ENCODE data around the gene PTPRQ. TPM values are rescaled to one million over a fixed set of nuclear protein-coding genes. Genes with fewer than 3 reads are reported as not detected.

Gene PTPRQ
- total RNA-seq, 1 donor, result not detected

- H3K4me1 ChIP-seq (ENCODE audit: insufficient read depth, low read length), result no peaks in the 10 kb centered on the region
- H3K27me3 ChIP-seq (ENCODE audit: insufficient read depth, low read length), result no peaks in the 10 kb centered on the region
- H3K4me3 ChIP-seq (ENCODE audit: low read length), result no peak overlapping the region
- H3K9me3 ChIP-seq (ENCODE audit: low read depth, low read length), result no peaks in the 10 kb centered on the region
Observed at GRCh38 chr12:80494836-80495235, 50.8 kb downstream of the PTPRQ start.

GRCh38 chr12:80498059-80498728 lies 54.2 kb downstream of the PTPRQ start:
- Histone ChIP-seq H3K9me3 (ENCODE audit: low read depth, low read length) (no peaks in the 10 kb centered on the region), H3K4me3 (ENCODE audit: low read length) (no peak overlapping the region), H3K4me1 (ENCODE audit: insufficient read depth, low read length) (no peaks in the 10 kb centered on the region), H3K27me3 (ENCODE audit: insufficient read depth, low read length) (no peaks in the 10 kb centered on the region)

GRCh38 chr12:80504389-80505163 lies 60.5 kb downstream of the PTPRQ start:
- Histone ChIP-seq H3K4me3 (ENCODE audit: low read length) (no peak overlapping the region), H3K9me3 (ENCODE audit: low read depth, low read length) (no peaks in the 10 kb centered on the region), H3K27me3 (ENCODE audit: insufficient read depth, low read length) (no peaks in the 10 kb centered on the region), H3K4me1 (ENCODE audit: insufficient read depth, low read length) (no peaks in the 10 kb centered on the region)

GRCh38 chr12:80509781-80510556 lies 65.9 kb downstream of the PTPRQ start:
- no peaks in the 10 kb centered on the region for H3K27me3 ChIP-seq (ENCODE audit: insufficient read depth, low read length)
- no peaks in the 10 kb centered on the region for H3K4me1 ChIP-seq (ENCODE audit: insufficient read depth, low read length)
- no peak overlapping the region for H3K4me3 ChIP-seq (ENCODE audit: low read length)
- no peaks in the 10 kb centered on the region for H3K9me3 ChIP-seq (ENCODE audit: low read depth, low read length)

GRCh38 chr12:80512781-80513180 lies 68.7 kb downstream of the PTPRQ start:
- H3K27me3 ChIP-seq (ENCODE audit: insufficient read depth, low read length), result no peaks in the 10 kb centered on the region
- no peaks in the 10 kb centered on the region for H3K4me1 ChIP-seq (ENCODE audit: insufficient read depth, low read length)
- H3K9me3 ChIP-seq (ENCODE audit: low read depth, low read length), result no peaks in the 10 kb centered on the region
- no peak overlapping the region for H3K4me3 ChIP-seq (ENCODE audit: low read length)

GRCh38 chr12:80513211-80513610 lies 69.2 kb downstream of the PTPRQ start:
- H3K4me1 ChIP-seq (ENCODE audit: insufficient read depth, low read length), result no peaks in the 10 kb centered on the region
- no peaks in the 10 kb centered on the region for H3K9me3 ChIP-seq (ENCODE audit: low read depth, low read length)
- no peaks in the 10 kb centered on the region for H3K27me3 ChIP-seq (ENCODE audit: insufficient read depth, low read length)
- no peak overlapping the region for H3K4me3 ChIP-seq (ENCODE audit: low read length)

GRCh38 chr12:80517655-80518054 lies 73.6 kb downstream of the PTPRQ start:
- no peaks in the 10 kb centered on the region for H3K4me1 ChIP-seq (ENCODE audit: insufficient read depth, low read length)
- no peaks in the 10 kb centered on the region for H3K9me3 ChIP-seq (ENCODE audit: low read depth, low read length)
- H3K4me3 ChIP-seq (ENCODE audit: low read length), result no peak overlapping the region
- no peaks in the 10 kb centered on the region for H3K27me3 ChIP-seq (ENCODE audit: insufficient read depth, low read length)

- Histone ChIP-seq H3K4me1 (ENCODE audit: insufficient read depth, low read length) (no peaks in the 10 kb centered on the region), H3K4me3 (ENCODE audit: low read length) (no peak overlapping the region), H3K9me3 (ENCODE audit: low read depth, low read length) (no peaks in the 10 kb centered on the region), H3K27me3 (ENCODE audit: insufficient read depth, low read length) (no peaks in the 10 kb centered on the region)
Observed at GRCh38 chr12:80531646-80532045, 87.6 kb downstream of the PTPRQ start.

GRCh38 chr12:80539029-80539428 lies 95.0 kb downstream of the PTPRQ start:
- no peaks in the 10 kb centered on the region for H3K4me1 ChIP-seq (ENCODE audit: insufficient read depth, low read length)
- no peak overlapping the region for H3K4me3 ChIP-seq (ENCODE audit: low read length)
- H3K27me3 ChIP-seq (ENCODE audit: insufficient read depth, low read length), result no peaks in the 10 kb centered on the region
- no peaks in the 10 kb centered on the region for H3K9me3 ChIP-seq (ENCODE audit: low read depth, low read length)

GRCh38 chr12:80549298-80549697 lies 105.3 kb downstream of the PTPRQ start:
- no peaks in the 10 kb centered on the region for H3K27me3 ChIP-seq (ENCODE audit: insufficient read depth, low read length)
- H3K9me3 ChIP-seq (ENCODE audit: low read depth, low read length), result no peaks in the 10 kb centered on the region
- no peaks in the 10 kb centered on the region for H3K4me1 ChIP-seq (ENCODE audit: insufficient read depth, low read length)
- no peak overlapping the region for H3K4me3 ChIP-seq (ENCODE audit: low read length)

GRCh38 chr12:80551897-80552296 lies 107.9 kb downstream of the PTPRQ start:
- H3K9me3 ChIP-seq (ENCODE audit: low read depth, low read length), result no peaks in the 10 kb centered on the region
- H3K4me3 ChIP-seq (ENCODE audit: low read length), result no peak overlapping the region
- H3K27me3 ChIP-seq (ENCODE audit: insufficient read depth, low read length), result no peaks in the 10 kb centered on the region
- no peaks in the 10 kb centered on the region for H3K4me1 ChIP-seq (ENCODE audit: insufficient read depth, low read length)

- no peaks in the 10 kb centered on the region for H3K4me1 ChIP-seq (ENCODE audit: insufficient read depth, low read length)
- H3K4me3 ChIP-seq (ENCODE audit: low read length), result no peak overlapping the region
- H3K27me3 ChIP-seq (ENCODE audit: insufficient read depth, low read length), result no peaks in the 10 kb centered on the region
- no peaks in the 10 kb centered on the region for H3K9me3 ChIP-seq (ENCODE audit: low read depth, low read length)
Observed at GRCh38 chr12:80553316-80553715, 109.3 kb downstream of the PTPRQ start.

GRCh38 chr12:80556566-80556965 lies 112.5 kb downstream of the PTPRQ start:
- Histone ChIP-seq H3K4me3 (ENCODE audit: low read length) (no peak overlapping the region), H3K27me3 (ENCODE audit: insufficient read depth, low read length) (no peaks in the 10 kb centered on the region), H3K9me3 (ENCODE audit: low read depth, low read length) (no peaks in the 10 kb centered on the region), H3K4me1 (ENCODE audit: insufficient read depth, low read length) (no peaks in the 10 kb centered on the region)

- H3K4me3 ChIP-seq (ENCODE audit: low read length), result no peak overlapping the region
- no peaks in the 10 kb centered on the region for H3K9me3 ChIP-seq (ENCODE audit: low read depth, low read length)
- H3K4me1 ChIP-seq (ENCODE audit: insufficient read depth, low read length), result no peaks in the 10 kb centered on the region
- no peaks in the 10 kb centered on the region for H3K27me3 ChIP-seq (ENCODE audit: insufficient read depth, low read length)
Observed at GRCh38 chr12:80559766-80560165, 115.7 kb downstream of the PTPRQ start.

- H3K9me3 ChIP-seq (ENCODE audit: low read depth, low read length), result no peaks in the 10 kb centered on the region
Observed at GRCh38 chr12:80565271-80565670, 121.2 kb downstream of the PTPRQ start.

More at GRCh38 chr12:80565271-80565670, 121.2 kb downstream of the PTPRQ start:
- Histone ChIP-seq H3K4me1 (ENCODE audit: insufficient read depth, low read length) (no peaks in the 10 kb centered on the region), H3K4me3 (ENCODE audit: low read length) (no peak overlapping the region), H3K27me3 (ENCODE audit: insufficient read depth, low read length) (no peaks in the 10 kb centered on the region)
